Ectodermal cell (in vitro differentiated cells): ENCODE measurements around the gene HABP2.

Experiments
- H3K27ac ChIP-seq: 2 replicates; pipeline ENCODE4 v1.7.0; 2013; ENCODE audit warnings: mild to moderate bottlenecking, low read depth, low read length; ENCODE audit not compliant: insufficient read depth, poor library complexity, severe bottlenecking
- H3K27me3 ChIP-seq: 2 replicates; pipeline ENCODE4 v1.7.0; 2013; ENCODE audit warnings: mild to moderate bottlenecking, low read length; ENCODE audit not compliant: insufficient read depth, control insufficient read depth, poor library complexity, severe bottlenecking
- H3K36me3 ChIP-seq: one replicate; pipeline ENCODE4 v1.7.0; 2013; ENCODE audit warnings: low read length; ENCODE audit not compliant: control insufficient read depth, insufficient read depth
- H3K4me1 ChIP-seq: one replicate; pipeline ENCODE4 v1.7.0; 2013; ENCODE audit warnings: low read length; ENCODE audit not compliant: control insufficient read depth, insufficient read depth
- H3K4me3 ChIP-seq: 2 replicates; pipeline ENCODE4 v1.7.0; 2013; ENCODE audit warnings: low read depth, low read length, control low read depth; ENCODE audit not compliant: insufficient read depth
- H3K9me3 ChIP-seq: 2 replicates; pipeline ENCODE4 v1.7.0; 2013; ENCODE audit warnings: mild to moderate bottlenecking, low read length, moderate library complexity; ENCODE audit not compliant: control insufficient read depth
- WGBS, 2 experiments: methylation state at CpG; one replicate each; pipeline ENCODE4 v1.1.7; 2013; ENCODE audit warnings: missing lambda C conversion rate in 2 of 2; 5-methylcytosine and 5-hydroxymethylcytosine counted together

The HABP2 gene

DNA sequence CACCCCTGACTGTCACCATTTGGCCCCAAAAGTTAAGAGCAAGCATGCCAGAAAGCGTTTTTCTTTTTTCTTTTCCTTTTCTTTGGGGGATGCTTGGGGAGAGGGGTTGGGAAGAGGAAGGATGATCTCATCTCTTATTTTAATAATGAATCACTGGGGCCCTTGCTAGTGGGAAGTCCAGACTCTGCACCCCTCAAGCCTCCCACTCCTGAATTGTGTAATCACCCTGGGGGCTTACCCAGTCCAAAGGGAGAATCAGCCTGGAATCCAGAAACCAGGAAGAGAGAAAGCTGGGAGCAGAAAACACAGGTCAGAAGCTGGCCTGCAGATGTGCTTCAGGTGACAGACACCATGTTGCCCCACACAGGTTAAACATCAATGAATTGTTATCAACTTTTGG, 14.7 kb upstream of the HABP2 start:
- H3K36me3 ChIP-seq = no peaks in the 10 kb centered on the region
- no peak overlapping the region for H3K27ac ChIP-seq
- no peaks in the 10 kb centered on the region for H3K9me3 ChIP-seq
- H3K27me3 ChIP-seq = no peaks in the 10 kb centered on the region
- WGBS, 2 experiments = 89% methylated on average over 1 of the region's 1 CpG; no CpG with 5 or more reads in 1 of the 2 experiments
- no peak overlapping the region for H3K4me3 ChIP-seq
- no peaks in the 10 kb centered on the region for H3K4me1 ChIP-seq

DNA sequence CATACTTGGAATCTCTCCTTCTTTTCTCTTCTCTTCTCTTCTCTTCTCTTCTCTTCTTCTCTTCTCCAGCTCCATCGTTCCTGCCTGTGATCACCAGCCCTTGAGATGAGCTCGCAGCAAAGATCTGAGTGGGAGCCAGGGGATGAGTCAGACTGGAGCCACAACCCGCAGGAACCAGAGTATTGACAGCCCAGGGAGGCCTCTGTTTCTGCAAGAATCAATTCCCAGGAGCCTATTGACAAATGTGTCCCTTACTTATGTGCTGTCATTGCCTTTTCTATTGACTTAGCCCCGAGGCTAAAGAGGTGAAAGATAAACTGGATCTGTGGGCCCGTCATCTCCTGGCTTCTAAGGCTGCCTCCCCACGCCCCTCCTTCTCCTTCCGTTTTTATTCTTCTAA, 13.1 kb upstream of the HABP2 start:
- 81 to 84% methylated on average over 7 of the region's 7 CpGs for WGBS, 2 experiments
- no peak overlapping the region for H3K4me3 ChIP-seq
- no peak overlapping the region for H3K27ac ChIP-seq
- H3K9me3 ChIP-seq = no peaks in the 10 kb centered on the region
- no peaks in the 10 kb centered on the region for H3K36me3 ChIP-seq
- no peaks in the 10 kb centered on the region for H3K27me3 ChIP-seq
- no peaks in the 10 kb centered on the region for H3K4me1 ChIP-seq

DNA sequence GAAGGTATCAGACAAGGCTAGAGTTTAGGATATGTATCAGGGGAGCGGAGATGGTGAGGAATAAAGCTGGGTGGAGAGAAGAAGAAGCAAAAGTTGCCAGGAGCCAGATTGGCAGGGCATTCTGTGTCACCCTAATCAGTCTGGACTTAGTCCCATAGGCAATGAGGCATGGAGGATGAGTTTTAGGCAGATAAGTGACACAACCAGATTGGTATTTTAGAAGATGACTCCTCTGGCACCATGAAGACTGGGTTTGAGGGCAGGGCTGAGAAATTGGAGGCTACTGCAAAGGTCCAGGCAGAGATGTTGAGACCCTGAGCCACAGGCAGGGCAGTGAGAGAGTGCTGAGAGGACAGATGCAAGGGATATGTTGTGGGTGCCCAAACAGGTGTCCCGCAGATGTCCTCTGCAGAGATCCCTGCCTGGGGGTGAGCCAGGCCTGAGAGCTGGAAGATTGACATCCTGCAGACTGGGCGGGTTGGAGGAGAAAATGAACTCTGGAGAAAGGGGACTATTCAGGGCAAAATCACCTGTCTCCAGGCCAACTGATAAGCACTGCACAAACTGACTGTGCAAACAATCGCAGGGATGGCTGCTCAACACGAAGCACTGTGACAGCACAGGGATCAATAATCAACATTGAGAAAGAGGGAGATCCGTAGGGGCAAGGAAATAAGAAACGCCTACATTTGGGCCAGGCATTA, 11.9 kb upstream of the HABP2 start:
- Histone ChIP-seq H3K4me1 (no peaks in the 10 kb centered on the region), H3K27me3 (no peaks in the 10 kb centered on the region), H3K36me3 (no peaks in the 10 kb centered on the region), H3K27ac (no peak overlapping the region), H3K4me3 (no peak overlapping the region), H3K9me3 (no peaks in the 10 kb centered on the region)
- WGBS, 2 experiments = 93 to 97% methylated on average over 7 of the region's 7 CpGs

DNA sequence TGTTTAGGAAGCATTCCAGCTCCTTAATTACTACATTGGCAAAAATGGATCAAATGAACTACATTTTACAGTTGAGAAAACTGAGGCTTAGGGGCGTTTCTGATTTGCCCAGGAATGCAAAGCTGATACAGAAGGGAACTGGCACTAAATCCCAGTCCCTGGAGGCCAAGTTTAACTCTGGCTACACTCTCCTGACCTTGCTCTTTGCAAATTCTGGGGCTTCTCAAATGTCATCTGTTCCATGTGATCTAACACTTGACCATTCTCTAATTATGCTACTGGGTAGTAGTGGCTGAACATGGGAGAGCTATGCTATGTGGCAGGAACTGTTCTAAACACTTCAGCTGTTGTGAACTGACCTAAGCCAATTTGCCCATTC, 11.3 kb upstream of the HABP2 start:
- WGBS, 2 experiments = 91 to 92% methylated on average over 1 of the region's 1 CpG
- Histone ChIP-seq H3K36me3 (no peaks in the 10 kb centered on the region), H3K4me1 (no peaks in the 10 kb centered on the region), H3K4me3 (no peak overlapping the region), H3K27ac (no peak overlapping the region), H3K9me3 (no peaks in the 10 kb centered on the region), H3K27me3 (no peaks in the 10 kb centered on the region)

DNA sequence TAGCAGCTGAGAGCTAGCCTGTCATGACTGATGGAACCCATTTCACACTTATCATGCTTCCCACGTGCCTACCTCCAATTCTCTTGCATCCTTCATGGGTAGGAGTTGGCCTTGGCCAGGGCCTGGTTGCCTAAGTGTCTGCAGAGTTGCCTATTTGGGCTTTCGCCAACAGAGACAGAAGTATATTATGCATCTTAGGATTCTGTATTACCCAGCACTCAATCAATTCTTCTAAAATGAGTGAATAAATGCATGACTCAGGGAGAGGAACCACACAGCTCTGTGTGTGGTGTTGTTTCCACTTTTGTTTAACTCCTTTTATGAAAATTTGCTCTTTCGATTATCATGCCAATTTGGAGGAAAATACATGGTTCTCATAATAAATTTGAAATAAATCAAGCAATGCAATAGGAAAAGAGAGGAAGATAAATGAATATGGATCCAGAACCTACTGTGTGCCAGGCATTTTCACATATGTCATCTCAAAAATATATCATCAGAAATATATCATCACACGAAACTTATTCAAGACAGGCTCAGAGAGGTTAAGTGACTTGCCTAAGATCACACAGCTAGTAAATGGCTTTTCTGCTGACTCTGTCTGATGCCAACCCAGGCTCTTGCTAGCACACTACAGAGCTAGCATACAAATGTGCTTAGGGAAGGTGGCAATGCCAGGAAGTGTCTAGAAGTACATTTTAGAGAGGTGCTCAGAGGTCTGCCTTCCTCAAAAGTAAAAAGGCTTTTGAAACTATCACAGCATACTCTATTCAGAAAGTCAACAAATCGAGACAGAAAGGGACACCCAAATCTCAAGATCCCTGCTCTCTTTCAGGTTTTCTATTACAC, 9.5 kb upstream of the HABP2 start:
- H3K36me3 ChIP-seq = no peaks in the 10 kb centered on the region
- no peaks in the 10 kb centered on the region for H3K27me3 ChIP-seq
- WGBS, 2 experiments = 90 to 91% methylated on average over 4 to 5 of the region's 5 CpGs
- H3K4me1 ChIP-seq = no peaks in the 10 kb centered on the region
- H3K27ac ChIP-seq = no peak overlapping the region
- no peak overlapping the region for H3K4me3 ChIP-seq
- H3K9me3 ChIP-seq = no peaks in the 10 kb centered on the region

DNA sequence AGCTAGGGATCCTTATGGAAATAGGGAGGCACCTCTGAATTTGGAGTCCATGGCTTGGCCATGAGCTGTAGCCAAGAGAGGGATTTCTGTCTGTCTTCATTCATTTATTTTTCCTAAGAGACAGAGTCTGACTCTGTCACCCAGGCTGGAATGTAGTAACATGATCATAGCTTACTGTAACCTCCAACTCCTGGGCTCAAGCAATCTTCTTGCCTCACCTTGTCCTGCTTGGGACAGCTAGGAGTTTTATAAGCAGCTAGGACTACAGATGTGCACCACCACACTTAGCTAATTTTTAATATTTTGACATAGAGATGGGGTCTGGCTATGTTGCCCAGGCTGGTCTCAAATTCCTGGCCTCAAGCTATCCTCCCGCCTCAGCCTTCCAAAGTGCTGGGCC, 8.5 kb upstream of the HABP2 start:
- Histone ChIP-seq H3K27ac (no peak overlapping the region), H3K9me3 (no peaks in the 10 kb centered on the region), H3K4me3 (no peak overlapping the region), H3K4me1 (no peaks in the 10 kb centered on the region), H3K27me3 (no peaks in the 10 kb centered on the region), H3K36me3 (no peaks in the 10 kb centered on the region)
- WGBS, 2 experiments = 91% methylated on average over 1 of the region's 1 CpG

DNA sequence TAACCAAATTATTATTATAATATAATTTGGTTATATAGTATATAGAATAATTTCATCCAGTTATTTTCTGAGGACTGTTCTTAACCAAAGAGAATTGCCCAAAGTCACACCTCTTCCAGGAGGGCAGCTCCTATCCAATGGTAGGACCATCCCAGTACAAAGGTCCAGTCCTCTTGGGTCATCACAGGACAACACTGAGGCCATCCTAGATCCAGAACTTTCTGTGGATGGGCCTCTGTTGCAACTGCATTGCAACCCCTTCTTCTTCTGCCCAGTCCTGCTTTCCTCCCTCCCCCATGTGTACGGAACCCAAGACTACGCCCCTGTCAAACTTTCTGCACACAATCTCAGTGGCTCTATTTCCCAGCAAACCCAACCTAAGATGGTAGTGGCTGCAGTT, 5.4 kb upstream of the HABP2 start:
- peaks cover 7% of the 10 kb centered on the region for H3K27me3 ChIP-seq
- no peaks in the 10 kb centered on the region for H3K9me3 ChIP-seq
- 92 to 95% methylated on average over 2 of the region's 2 CpGs for WGBS, 2 experiments
- no peak overlapping the region for H3K27ac ChIP-seq
- H3K4me1 ChIP-seq = peaks cover 3% of the 10 kb centered on the region
- no peaks in the 10 kb centered on the region for H3K36me3 ChIP-seq
- no peak overlapping the region for H3K4me3 ChIP-seq

DNA sequence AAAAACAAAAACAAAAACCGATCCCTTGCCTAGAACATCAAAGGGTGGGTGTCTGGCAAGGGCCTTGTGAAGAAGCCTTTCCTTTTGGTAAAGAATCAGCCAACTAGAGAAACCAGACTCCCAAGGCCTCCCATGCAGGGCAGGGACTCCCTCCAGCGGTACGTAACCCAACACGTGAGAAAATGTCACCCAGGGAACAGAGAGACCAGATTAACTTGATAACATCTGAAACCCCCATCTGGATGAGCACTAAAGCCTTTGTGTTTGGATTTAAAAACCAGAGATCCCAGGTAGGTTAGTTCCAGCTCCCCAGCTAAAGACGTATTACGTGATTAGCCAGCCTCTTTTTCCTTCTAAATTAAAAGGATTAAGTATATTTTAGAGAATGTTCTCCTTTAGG, 3.0 kb upstream of the HABP2 start:
- Histone ChIP-seq H3K9me3 (no peaks in the 10 kb centered on the region), H3K27ac (no peak overlapping the region), H3K4me1 (peaks cover 5% of the 10 kb centered on the region), H3K36me3 (no peaks in the 10 kb centered on the region), H3K27me3 (peaks cover 8% of the 10 kb centered on the region), H3K4me3 (no peak overlapping the region)
- 88 to 95% methylated on average over 6 of the region's 6 CpGs for WGBS, 2 experiments

DNA sequence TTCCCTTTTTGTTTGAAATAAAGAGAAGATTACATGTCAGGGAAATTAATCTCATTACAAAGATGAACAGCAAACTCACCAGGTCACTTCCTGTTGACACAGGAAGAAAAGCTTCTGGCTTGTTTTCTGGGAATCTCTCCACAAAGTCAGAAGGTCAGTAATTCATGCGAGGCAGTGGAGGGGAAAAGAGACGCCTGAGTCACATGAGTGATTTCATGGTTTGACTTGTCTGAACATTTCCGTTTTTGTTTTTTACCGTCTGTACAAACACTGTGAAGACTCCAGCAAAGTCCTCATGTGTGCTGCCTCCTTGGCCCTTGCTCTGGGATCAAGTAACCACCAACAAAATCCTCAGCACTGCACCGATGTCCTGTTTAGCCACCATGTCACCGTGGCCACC, 2.5 kb upstream of the HABP2 start:
- WGBS, 2 experiments = 83% methylated on average over 6 of the region's 6 CpGs
- Histone ChIP-seq H3K27ac (no peak overlapping the region), H3K9me3 (no peaks in the 10 kb centered on the region), H3K4me3 (no peak overlapping the region), H3K4me1 (peaks cover 9% of the 10 kb centered on the region), H3K36me3 (no peaks in the 10 kb centered on the region), H3K27me3 (peaks cover 8% of the 10 kb centered on the region)

DNA sequence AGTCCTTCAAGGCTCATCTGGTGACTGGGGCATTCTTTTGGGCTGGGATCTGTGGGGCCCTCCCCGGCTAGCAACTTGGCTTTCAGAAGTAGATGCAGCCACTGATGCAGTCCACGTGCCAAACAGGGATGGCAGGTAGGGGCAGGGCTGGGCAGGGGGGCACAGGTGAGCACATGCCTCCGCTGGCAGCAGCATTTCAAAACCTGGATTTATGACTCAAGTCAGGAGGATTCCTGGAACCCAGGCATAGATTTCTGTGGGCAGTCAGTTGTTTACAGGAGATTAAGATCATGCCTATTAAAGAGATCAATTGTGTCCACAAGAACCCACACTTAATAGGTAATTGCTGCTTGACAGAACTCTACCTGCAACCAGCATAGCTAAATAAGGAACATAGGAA, 839 bp upstream of the HABP2 start:
- 91 to 94% methylated on average over 3 of the region's 3 CpGs for WGBS, 2 experiments
- H3K4me1 ChIP-seq = peaks cover 22% of the 10 kb centered on the region
- H3K4me3 ChIP-seq = no peak overlapping the region
- no peak overlapping the region for H3K27ac ChIP-seq
- peaks cover 11% of the 10 kb centered on the region for H3K27me3 ChIP-seq
- H3K36me3 ChIP-seq = no peaks in the 10 kb centered on the region
- H3K9me3 ChIP-seq = no peaks in the 10 kb centered on the region
